Stomach smooth muscle (tissue), 2 donors: ENCODE results near the gene CORO2A.

Source experiments
- H3K27ac ChIP-seq: one replicate; pipeline ENCODE4 v1.7.0; 2013; ENCODE audit warnings: mild to moderate bottlenecking, low read length, inconsistent platforms
- H3K27me3 ChIP-seq, 2 donors: one replicate each; pipeline ENCODE4 v1.7.0; 2013; ENCODE audit warnings: low read length in 2 of 2; ENCODE audit not compliant: insufficient read depth in 2 of 2, control insufficient read depth in 1 of 2
- H3K36me3 ChIP-seq, 2 donors: one replicate each; pipeline ENCODE4 v1.7.0; 2013; ENCODE audit warnings: low read length in 2 of 2; ENCODE audit not compliant: control insufficient read depth in 2 of 2, insufficient read depth in 2 of 2
- H3K4me1 ChIP-seq: one replicate; pipeline ENCODE4 v1.7.0; 2013; ENCODE audit warnings: low read length; ENCODE audit not compliant: control insufficient read depth, insufficient read depth
- H3K4me3 ChIP-seq, 2 donors: one replicate each; pipeline ENCODE4 v1.7.0; 2013; ENCODE audit warnings: low read length in 2 of 2
- H3K9ac ChIP-seq, 2 donors: one replicate each; pipeline ENCODE4 v1.7.0; 2013; ENCODE audit warnings: low read length in 2 of 2, mild to moderate bottlenecking in 1 of 2
- H3K9me3 ChIP-seq, 2 donors: one replicate each; pipeline ENCODE4 v1.7.0; 2013; ENCODE audit warnings: low read length in 2 of 2; ENCODE audit not compliant: control insufficient read depth in 2 of 2
- donor health status: healthy.
- donor health status: Pancreatic carcinoma.

Gene CORO2A

DNA sequence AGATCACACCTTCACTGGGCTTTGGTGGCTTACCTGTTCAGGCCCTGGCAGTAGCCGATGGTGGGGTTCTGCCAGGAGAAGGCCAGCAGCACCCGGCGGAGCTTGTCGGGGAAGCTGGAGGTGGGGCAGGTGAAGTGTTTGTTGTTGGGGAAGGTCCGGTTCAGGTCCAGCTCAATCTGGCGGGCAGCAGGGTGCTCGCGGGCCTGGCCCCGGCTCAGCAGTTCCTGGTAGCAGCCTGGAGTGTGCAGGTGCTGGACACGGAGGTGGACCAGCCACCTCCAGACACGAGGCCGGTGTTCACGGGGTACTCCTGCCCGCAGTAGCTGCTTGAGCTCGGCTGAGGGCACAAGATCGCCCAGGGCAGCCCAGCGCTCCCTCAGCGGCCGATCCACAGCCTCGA is 16.2 kb upstream of the CORO2A start:
- H3K4me1 ChIP-seq = peaks cover 5% of the 10 kb centered on the region
- H3K9ac ChIP-seq = no peak overlapping the region
- H3K4me3 ChIP-seq = no peak overlapping the region
- H3K36me3 ChIP-seq = peaks cover 0 to 5% of the 10 kb centered on the region in 2 donors
- no peak overlapping the region for H3K27ac ChIP-seq
- no peaks in the 10 kb centered on the region for H3K9me3 ChIP-seq
- H3K27me3 ChIP-seq = no peaks in the 10 kb centered on the region

DNA sequence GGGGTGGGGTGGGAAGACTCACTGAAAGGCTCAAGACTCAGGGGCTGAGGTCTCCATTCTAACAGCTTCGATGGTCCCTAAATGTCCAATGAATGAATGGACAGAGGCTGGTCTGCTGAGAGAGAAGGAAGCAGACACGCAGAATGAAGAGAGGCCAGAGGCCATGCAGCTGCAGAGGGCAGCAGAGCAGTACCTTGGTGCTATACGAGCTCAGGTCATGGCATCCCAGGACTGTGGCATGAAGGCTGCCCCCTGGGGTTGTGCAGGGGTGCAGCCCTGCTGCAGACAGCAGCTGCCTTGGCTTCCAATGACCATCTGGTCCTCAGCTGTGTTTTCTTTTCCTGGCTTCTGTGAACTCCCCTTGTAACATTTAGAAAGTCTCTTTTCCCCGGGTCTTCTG is 15.2 kb upstream of the CORO2A start:
- no peak overlapping the region for H3K27ac ChIP-seq
- H3K4me1 ChIP-seq = peaks cover 5% of the 10 kb centered on the region
- H3K4me3 ChIP-seq = no peak overlapping the region
- no peaks in the 10 kb centered on the region for H3K27me3 ChIP-seq
- peaks cover 0 to 2% of the 10 kb centered on the region in 2 donors for H3K36me3 ChIP-seq
- H3K9me3 ChIP-seq = no peaks in the 10 kb centered on the region
- no peak overlapping the region for H3K9ac ChIP-seq

DNA sequence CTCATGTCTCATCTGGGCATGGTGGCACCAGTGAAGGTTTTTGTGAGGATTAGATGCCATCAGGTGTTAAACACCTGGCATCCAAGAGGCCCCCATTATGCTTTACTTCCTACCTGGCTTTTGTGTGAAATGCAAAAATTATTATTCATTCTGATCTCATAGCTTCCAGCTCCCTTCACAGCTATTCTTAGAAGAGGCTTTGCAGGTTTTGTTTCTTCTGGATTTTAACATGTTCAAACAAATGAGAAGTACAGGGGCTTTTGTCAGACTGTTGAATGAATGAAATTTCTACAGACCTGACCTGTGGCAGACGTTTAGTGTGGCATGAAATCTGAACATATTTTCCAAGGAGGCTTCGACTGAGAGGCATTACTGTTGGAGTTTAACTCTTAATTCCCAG is 14.3 kb upstream of the CORO2A start:
- H3K9ac ChIP-seq = no peak overlapping the region

DNA sequence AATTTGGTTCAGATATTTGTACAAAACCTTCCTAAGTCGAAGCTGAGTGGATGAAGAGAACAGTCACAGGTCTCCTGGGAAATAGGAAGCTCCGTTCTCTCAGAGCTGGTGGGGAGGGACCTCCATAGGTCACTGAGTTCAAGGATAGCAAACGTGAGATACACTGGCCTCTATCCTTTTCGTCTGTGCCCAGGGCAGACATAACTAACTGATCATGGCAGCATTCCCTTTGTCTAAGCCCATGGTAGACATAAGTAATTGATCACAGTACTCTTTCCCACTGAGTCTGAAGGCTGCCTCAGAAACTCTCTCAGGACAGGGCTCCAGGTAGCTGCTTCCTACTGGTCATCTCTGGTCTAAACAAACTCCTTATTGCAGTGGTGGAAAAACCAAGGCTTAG is 12.3 kb upstream of the CORO2A start:
- no peak overlapping the region for H3K4me3 ChIP-seq
- no peaks in the 10 kb centered on the region for H3K36me3 ChIP-seq
- no peaks in the 10 kb centered on the region for H3K9me3 ChIP-seq

More for the DNA sequence above, 14.3 kb upstream of the CORO2A start:
- Histone ChIP-seq H3K4me3 (no peak overlapping the region), H3K27me3 (no peaks in the 10 kb centered on the region), H3K4me1 (peaks cover 5% of the 10 kb centered on the region), H3K36me3 (peaks cover 0 to 2% of the 10 kb centered on the region in 2 donors), H3K9me3 (no peaks in the 10 kb centered on the region), H3K27ac (no peak overlapping the region)

DNA sequence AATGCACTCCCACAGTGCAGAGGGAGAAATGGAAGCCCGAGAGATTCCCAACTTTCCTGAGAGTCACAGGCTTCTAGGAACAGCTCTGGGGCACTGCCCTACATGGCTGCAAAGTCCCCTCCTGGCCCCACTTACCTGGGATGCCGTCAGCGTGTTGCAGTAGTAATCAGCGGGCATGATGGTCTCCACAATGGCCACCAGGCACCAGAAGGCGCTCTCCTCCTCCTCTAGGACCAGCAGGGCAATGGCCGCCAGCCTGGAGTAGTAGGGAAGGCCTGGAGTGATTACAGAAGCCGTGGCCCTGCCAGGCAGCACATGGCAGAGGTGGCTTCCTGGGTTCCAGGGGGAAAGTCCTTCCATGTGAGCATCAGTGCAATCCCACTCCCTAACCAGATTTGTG is 10.7 kb upstream of the CORO2A start:
- Histone ChIP-seq H3K4me3 (no peak overlapping the region), H3K27ac (no peak overlapping the region), H3K4me1 (peaks cover 5% of the 10 kb centered on the region), H3K27me3 (no peaks in the 10 kb centered on the region), H3K36me3 (peaks cover 0 to 5% of the 10 kb centered on the region in 2 donors), H3K9me3 (no peaks in the 10 kb centered on the region), H3K9ac (no peak overlapping the region)

More for the DNA sequence above, 12.3 kb upstream of the CORO2A start:
- no peak overlapping the region for H3K9ac ChIP-seq
- H3K4me1 ChIP-seq = peaks cover 5% of the 10 kb centered on the region
- no peak overlapping the region for H3K27ac ChIP-seq
- no peaks in the 10 kb centered on the region for H3K27me3 ChIP-seq

DNA sequence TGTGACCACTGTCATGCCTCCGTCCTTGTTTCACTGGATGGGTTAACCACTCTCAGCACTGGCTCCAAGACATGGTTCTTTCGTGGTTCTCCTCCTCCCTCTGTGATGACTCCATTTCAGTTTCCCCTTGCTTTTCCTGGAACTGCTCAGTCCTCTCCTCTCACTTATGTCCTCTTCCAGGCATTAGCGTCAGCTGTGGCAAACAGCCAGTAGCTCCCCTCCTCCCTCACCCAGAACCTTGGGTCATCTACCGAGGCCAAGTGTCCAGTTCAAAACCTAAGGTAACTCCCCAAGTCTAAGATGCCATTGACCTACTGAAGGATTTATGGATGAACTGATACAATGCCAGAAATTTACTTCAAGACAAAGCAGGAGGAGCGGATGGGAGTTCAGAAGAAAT is 9.8 kb upstream of the CORO2A start:
- H3K9ac ChIP-seq = no peak overlapping the region
- H3K4me3 ChIP-seq = no peak overlapping the region
- H3K9me3 ChIP-seq = no peaks in the 10 kb centered on the region
- H3K27me3 ChIP-seq = no peaks in the 10 kb centered on the region
- H3K27ac ChIP-seq = no peak overlapping the region
- peaks cover 0 to 5% of the 10 kb centered on the region in 2 donors for H3K36me3 ChIP-seq
- peaks cover 5% of the 10 kb centered on the region for H3K4me1 ChIP-seq

DNA sequence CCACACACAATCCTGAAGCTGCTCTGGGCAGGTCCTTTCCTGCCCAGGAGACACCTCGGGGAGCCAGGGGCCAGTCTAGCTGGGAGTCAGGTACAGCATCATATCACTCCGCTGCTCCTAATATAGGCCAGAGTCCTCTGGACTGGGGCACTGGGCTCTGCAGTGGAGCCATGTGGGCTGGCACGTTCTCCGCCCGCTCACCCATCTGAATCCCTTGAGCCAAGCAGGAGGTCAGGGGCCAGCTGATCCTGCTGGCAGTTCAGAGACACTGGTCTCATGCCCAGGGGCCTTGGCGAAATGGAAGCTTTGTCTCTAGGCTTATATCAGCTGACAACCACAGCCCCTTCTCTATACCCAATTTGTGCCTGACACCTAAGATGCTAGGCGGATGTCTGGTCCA is 9.3 kb upstream of the CORO2A start:
- no peak overlapping the region for H3K4me3 ChIP-seq
- no peaks in the 10 kb centered on the region for H3K27me3 ChIP-seq
- no peak overlapping the region for H3K27ac ChIP-seq
- peaks cover 0 to 5% of the 10 kb centered on the region in 2 donors for H3K36me3 ChIP-seq
- no peak overlapping the region for H3K9ac ChIP-seq
- H3K9me3 ChIP-seq = no peaks in the 10 kb centered on the region
- peaks cover 5% of the 10 kb centered on the region for H3K4me1 ChIP-seq

DNA sequence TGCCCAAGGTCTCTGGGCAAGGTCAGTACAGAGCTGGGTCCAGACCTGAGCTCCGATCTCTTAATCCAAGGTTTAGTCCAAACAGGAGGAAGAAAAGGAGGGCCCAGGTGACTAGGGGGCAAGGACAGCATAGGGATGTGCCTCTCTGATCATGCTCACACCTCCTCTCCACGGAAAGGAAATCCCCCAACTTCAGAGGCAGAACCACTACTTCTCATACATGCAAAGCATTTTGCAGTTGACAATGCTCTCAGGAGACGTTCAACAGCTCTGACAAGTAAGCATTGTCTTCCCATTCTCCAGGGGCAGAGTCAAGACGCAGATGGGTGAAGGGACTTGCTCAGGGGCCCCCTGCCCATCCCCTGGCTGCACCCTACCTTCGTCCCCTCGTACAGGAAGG is 8.7 kb upstream of the CORO2A start:
- Histone ChIP-seq H3K4me3 (no peak overlapping the region), H3K36me3 (peaks cover 0 to 5% of the 10 kb centered on the region in 2 donors), H3K27me3 (no peaks in the 10 kb centered on the region), H3K9me3 (no peaks in the 10 kb centered on the region), H3K27ac (no peak overlapping the region), H3K4me1 (peaks cover 5% of the 10 kb centered on the region), H3K9ac (no peak overlapping the region)

DNA sequence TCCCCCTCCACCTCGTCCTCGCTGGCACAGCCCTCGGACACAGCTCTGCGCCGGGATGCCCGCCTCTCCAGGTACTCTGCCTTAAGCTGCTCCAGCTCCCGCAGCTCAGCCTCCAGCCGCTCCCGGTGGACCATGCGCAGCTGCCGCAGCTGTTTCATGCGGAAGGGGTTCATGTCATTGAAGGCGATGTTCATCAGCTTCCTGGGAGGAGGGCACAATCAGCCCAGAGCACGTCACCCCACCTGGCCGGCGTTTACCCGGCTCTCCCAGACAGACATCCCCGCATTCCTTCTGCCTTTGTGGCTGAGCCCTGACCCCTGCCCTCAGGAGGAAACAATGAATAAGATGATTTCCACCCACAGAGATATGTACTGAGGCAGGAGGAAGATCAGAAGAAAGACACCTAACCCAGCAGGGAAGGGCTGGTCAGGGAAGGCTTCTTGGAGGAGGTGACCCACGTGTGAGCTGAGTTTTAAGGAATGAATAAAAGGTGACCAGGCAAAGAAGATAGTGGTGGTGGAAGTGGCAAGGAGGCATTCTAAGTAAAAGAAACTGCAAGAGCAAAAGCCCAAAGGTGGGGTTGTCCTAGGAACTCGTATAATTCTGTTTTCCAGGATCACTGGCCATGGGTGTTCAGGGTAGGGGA is 7.1 kb upstream of the CORO2A start:
- Histone ChIP-seq H3K27me3 (no peaks in the 10 kb centered on the region), H3K36me3 (peaks cover 0 to 5% of the 10 kb centered on the region in 2 donors)

DNA sequence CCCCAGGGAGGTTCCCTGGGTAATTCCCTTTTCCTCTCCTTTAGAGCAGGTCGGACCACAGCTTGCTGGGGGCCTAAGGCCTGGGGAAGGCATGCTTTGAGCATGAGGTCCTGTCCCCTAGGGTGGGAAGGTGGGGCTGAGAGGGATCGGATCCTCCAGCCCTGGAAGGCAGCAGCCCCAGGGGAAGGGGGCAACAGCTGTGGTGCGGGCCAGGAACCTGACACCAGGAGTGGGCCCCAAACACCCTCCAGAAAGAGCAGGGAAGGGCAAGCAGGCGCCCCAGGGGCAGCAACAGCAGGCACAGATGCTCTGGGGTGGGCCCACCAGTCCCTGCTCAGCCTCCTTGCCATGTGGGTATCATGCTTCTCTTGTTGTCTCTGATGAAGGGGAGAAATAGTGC is 3.2 kb upstream of the CORO2A start:
- H3K27me3 ChIP-seq = peaks cover 5 to 14% of the 10 kb centered on the region in 2 donors
- no peak overlapping the region for H3K9ac ChIP-seq
- H3K36me3 ChIP-seq = peaks cover 0 to 5% of the 10 kb centered on the region in 2 donors
- no peaks in the 10 kb centered on the region for H3K9me3 ChIP-seq
- H3K4me1 ChIP-seq = peaks cover 11% of the 10 kb centered on the region
- H3K27ac ChIP-seq = no peak overlapping the region
- H3K4me3 ChIP-seq = no peak overlapping the region

More for the DNA sequence above, 7.1 kb upstream of the CORO2A start:
- Histone ChIP-seq H3K4me1 (no peaks in the 10 kb centered on the region), H3K27ac (no peak overlapping the region), H3K4me3 (no peak overlapping the region), H3K9me3 (no peaks in the 10 kb centered on the region), H3K9ac (no peak overlapping the region)

DNA sequence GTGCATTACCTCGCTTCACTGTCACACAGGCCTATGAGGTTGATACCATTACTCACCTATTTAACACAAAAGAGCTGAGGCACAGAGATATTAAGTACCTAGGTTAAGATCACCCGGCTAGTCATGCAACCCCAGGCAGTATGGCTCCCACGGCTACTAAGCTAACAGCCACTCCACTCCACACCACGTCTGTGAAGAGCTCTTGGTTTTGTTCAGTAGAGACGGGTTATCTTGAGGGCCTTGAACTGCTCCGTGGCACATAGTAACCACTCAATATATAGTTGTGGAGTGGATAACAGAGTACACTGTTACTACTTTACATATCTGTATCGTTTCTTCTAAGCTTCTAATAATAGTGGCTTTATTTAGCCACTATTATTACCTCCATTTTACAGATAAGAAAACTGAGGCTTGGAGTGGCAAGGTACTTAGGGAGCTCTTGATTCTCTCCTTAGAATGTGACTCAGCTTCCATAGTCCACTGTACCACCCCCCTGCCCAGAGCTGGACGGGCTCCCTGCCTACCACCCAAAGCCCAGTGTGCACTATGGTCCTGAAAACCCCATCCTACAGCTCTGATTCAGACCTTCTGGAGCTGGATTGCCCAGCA is 1.0 kb upstream of the CORO2A start:
- Histone ChIP-seq H3K9ac (peak overlapping the region in 1 of 2 donors; percentile 29), H3K4me3 (peak overlapping the region; percentile 77 to 82), H3K27ac (no peak overlapping the region), H3K4me1 (peaks cover 11% of the 10 kb centered on the region), H3K27me3 (peaks cover 5 to 16% of the 10 kb centered on the region in 2 donors), H3K36me3 (no peaks in the 10 kb centered on the region), H3K9me3 (no peaks in the 10 kb centered on the region)
